HepG2 (cell line): ENCODE measurements around the gene KNG1. TPM values are rescaled to one million over a fixed set of nuclear protein-coding genes. Genes with fewer than 3 reads are reported as not detected.

Experiments
- ATF7-NPFF ChIP-seq: sonication (generic); formaldehyde crosslinking; IDR thresholded peaks from 2 replicates; pipeline ENCODE4 v1.8.1; 2023; ENCODE audit warnings: mild to moderate bottlenecking, low read depth, missing genetic modification reagents, moderate library complexity
- CREBL2 ChIP-seq: sonication (generic); formaldehyde crosslinking; IDR thresholded peaks from 2 replicates; pipeline ENCODE4 v1.8.1; 2023; ENCODE audit warnings: missing genetic modification reagents, mild to moderate bottlenecking, borderline replicate concordance
- FOXC1 ChIP-seq: sonication (generic); formaldehyde crosslinking; IDR thresholded peaks from 2 replicates; pipeline ENCODE4 v1.8.0; 2022; ENCODE audit warnings: mild to moderate bottlenecking, missing genetic modification reagents, borderline replicate concordance
- FOXJ3 ChIP-seq: sonication (generic); formaldehyde crosslinking; IDR thresholded peaks from 2 replicates; pipeline ENCODE4 v1.4.0; 2020; ENCODE audit warnings: missing genetic modification reagents, mild to moderate bottlenecking, borderline replicate concordance
- FOXO1 ChIP-seq: sonication (generic); formaldehyde crosslinking; IDR thresholded peaks from 2 replicates; pipeline ENCODE4 v1.4.0; 2020; ENCODE audit warnings: missing genetic modification reagents
- HDAC2 ChIP-seq: sonication (generic); formaldehyde crosslinking; IDR thresholded peaks from 2 replicates; pipeline ENCODE4 v1.4.0; 2020; ENCODE audit warnings: missing genetic modification reagents
- HNRNPUL1 ChIP-seq: fragments of 200-400 bp; formaldehyde crosslinking; IDR thresholded peaks from 2 replicates; pipeline ENCODE4 v1.6.1; 2017; ENCODE audit warnings: low read depth, mild to moderate bottlenecking, low read length, moderate library complexity
- KAT2B ChIP-seq: fragments of 150-350 bp; IDR thresholded peaks from 2 replicates; pipeline ENCODE4 v1.6.1; 2014; ENCODE audit warnings: low read depth, low read length, borderline replicate concordance
- RORA ChIP-seq: sonication (generic); formaldehyde crosslinking; IDR thresholded peaks from 2 replicates; pipeline ENCODE4 v1.5.0; 2020; ENCODE audit warnings: mild to moderate bottlenecking, missing genetic modification reagents, moderate library complexity
- SIX4 ChIP-seq: sonication (generic); formaldehyde crosslinking; IDR thresholded peaks from 2 replicates; pipeline ENCODE4 v1.4.0; 2020; ENCODE audit warnings: missing genetic modification reagents
- SP5 ChIP-seq: IDR thresholded peaks from 2 replicates; pipeline ENCODE4 v1.6.1; 2016; ENCODE audit warnings: low read depth, borderline replicate concordance
- ZBTB42 ChIP-seq: sonication (generic); formaldehyde crosslinking; IDR thresholded peaks from 2 replicates; pipeline ENCODE4 v1.5.0; 2020; ENCODE audit warnings: mild to moderate bottlenecking, missing genetic modification reagents
- polyA plus RNA-seq, 8 experiments: library from polyadenylated mRNA; depleted of rRNA in 3 of 8; stranded (reverse) in 7 of 8; unstranded in 1 of 8; fragments of >200 nt; fragmentation: Illumina TruSeq in 4 of 8; extraction: Trizol in 4 of 8; gene quantifications; 2 replicates each; pipeline versions ENCODE4 v1.2.1 to v1.2.3, GENCODE V29; 2011 to 2016; ENCODE audit warnings: low read depth in 4 of 8, missing spikeins in 1 of 8, mixed read lengths in 1 of 8; ENCODE audit not compliant: insufficient read depth in 1 of 8
- total RNA-seq, 5 experiments: library from RNA; depleted of rRNA; stranded (reverse); fragments of >200 nt; fragmentation: Illumina TruSeq; extraction: Trizol; gene quantifications; 2 replicates each; pipeline ENCODE4 v1.2.3, GENCODE V29; 2016; ENCODE audit warnings: low read depth in 1 of 5
- TF ChIP-seq, protein P1 (sequence below), 2 experiments: sonication (generic) in 1 of 2; formaldehyde crosslinking in 1 of 2; IDR thresholded peaks; 2 replicates each; pipeline versions ENCODE4 v1.4.0 to v1.6.1; 2016 to 2020; ENCODE audit warnings: borderline replicate concordance in 1 of 2, low read depth in 1 of 2, mild to moderate bottlenecking in 1 of 2, missing genetic modification reagents in 1 of 2
- TF ChIP-seq, protein P2 (sequence below): sonication (generic); formaldehyde crosslinking; IDR thresholded peaks from 2 replicates; pipeline ENCODE4 v1.4.0; 2020; ENCODE audit warnings: missing genetic modification reagents
- TF ChIP-seq, protein P3 (sequence below): sonication (generic); formaldehyde crosslinking; IDR thresholded peaks from 2 replicates; pipeline ENCODE4 v1.5.1; 2020; ENCODE audit warnings: missing genetic modification reagents, mild to moderate bottlenecking, borderline replicate concordance
- TF ChIP-seq, protein P4 (sequence below): IDR thresholded peaks from 2 replicates; pipeline ENCODE4 v1.6.1; 2016
- TF ChIP-seq, protein P5 (sequence below): sonication (generic); formaldehyde crosslinking; IDR thresholded peaks from 2 replicates; pipeline ENCODE4 v1.5.0; 2020; ENCODE audit warnings: mild to moderate bottlenecking, missing genetic modification reagents

Gene KNG1
- total and polyA plus RNA-seq, 2 of the 13 experiments (the other 11 are each of a cell fraction or from before 2014, with no cell fraction given): 6.5 to 7.0 TPM

DNA sequence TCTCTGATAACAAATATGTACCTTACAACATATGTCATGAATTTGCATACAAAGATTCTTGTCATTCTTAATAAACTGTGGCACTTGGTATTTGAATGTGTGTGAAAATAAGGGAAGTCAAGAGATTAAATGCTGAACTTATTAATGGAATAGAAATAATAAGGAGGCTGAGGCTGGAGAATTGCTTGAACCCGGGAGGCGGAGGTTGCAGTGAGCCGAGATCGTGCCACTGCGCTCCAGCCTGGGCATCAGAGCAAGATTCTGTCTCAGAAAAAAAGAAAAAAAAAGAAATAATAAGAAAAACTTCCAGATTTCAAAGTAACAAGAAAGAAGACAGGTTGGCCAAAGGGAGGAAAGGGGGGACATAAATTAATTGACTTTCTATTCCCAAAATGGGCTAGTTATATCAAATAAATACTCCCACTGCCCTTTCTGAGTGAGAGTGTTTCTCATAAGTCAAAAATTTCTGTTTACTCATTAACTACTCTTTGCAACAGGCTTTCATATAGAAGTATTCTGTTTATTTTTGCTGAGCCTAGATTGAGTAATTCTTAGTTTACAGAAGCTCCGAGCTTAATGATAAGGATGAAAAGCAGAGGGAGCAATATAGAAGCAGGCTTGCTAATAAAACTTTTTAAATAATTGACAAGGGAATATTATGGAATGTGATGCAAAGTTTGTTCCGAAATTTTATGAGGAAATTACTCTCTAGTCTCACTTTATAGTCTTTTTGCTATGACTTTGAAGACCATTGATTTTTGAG, 25.6 kb downstream of the KNG1 start (continued):
- TF ChIP-seq, protein P1, sequence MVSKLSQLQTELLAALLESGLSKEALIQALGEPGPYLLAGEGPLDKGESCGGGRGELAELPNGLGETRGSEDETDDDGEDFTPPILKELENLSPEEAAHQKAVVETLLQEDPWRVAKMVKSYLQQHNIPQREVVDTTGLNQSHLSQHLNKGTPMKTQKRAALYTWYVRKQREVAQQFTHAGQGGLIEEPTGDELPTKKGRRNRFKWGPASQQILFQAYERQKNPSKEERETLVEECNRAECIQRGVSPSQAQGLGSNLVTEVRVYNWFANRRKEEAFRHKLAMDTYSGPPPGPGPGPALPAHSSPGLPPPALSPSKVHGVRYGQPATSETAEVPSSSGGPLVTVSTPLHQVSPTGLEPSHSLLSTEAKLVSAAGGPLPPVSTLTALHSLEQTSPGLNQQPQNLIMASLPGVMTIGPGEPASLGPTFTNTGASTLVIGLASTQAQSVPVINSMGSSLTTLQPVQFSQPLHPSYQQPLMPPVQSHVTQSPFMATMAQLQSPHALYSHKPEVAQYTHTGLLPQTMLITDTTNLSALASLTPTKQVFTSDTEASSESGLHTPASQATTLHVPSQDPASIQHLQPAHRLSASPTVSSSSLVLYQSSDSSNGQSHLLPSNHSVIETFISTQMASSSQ (IDR thresholded peaks at IDR 0.05; ENCODE audit: low read depth): peak; percentile 92
- TF ChIP-seq, protein P1 (CRISPR knock-in tag; IDR thresholded peaks at IDR 0.05; ENCODE audit: borderline replicate concordance): peak; percentile 93; the same call in 1 of the 2 replicates
- TF ChIP-seq, protein P2, sequence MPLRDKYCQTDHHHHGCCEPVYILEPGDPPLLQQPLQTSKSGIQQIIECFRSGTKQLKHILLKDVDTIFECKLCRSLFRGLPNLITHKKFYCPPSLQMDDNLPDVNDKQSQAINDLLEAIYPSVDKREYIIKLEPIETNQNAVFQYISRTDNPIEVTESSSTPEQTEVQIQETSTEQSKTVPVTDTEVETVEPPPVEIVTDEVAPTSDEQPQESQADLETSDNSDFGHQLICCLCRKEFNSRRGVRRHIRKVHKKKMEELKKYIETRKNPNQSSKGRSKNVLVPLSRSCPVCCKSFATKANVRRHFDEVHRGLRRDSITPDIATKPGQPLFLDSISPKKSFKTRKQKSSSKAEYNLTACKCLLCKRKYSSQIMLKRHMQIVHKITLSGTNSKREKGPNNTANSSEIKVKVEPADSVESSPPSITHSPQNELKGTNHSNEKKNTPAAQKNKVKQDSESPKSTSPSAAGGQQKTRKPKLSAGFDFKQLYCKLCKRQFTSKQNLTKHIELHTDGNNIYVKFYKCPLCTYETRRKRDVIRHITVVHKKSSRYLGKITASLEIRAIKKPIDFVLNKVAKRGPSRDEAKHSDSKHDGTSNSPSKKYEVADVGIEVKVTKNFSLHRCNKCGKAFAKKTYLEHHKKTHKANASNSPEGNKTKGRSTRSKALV (CRISPR knock-in tag): no peak
- TF ChIP-seq, protein P3, sequence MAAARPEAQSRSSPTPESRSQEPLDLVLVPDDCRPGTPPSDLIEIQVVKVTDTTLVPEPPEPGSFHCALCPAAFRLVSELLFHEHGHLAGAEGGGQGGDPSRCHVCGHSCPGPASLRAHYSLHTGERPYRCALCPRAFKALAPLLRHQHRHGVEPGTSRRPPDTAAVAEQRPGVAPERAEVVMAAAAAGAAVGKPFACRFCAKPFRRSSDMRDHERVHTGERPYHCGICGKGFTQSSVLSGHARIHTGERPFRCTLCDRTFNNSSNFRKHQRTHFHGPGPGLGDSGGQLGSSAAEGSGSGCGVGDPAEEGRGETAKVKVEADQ (CRISPR knock-in tag): no peak
- TF ChIP-seq KAT2B (no peak), CREBL2 (CRISPR knock-in tag) (no peak), FOXC1 (CRISPR knock-in tag) (no peak), RORA (CRISPR knock-in tag) (no peak), FOXJ3 (peak; percentile 84; the same call in 1 of the 2 replicates), SP5 (CRISPR knock-in tag) (no peak), ZBTB42 (CRISPR knock-in tag) (no peak), FOXO1 (peak; percentile 25; the same call in 1 of the 2 replicates), ATF7-NPFF (CRISPR knock-in tag) (no peak), SIX4 (CRISPR knock-in tag) (no peak), HDAC2 (CRISPR knock-in tag) (peak; percentile 56; the same call in 1 of the 2 replicates), HNRNPUL1 (peak; percentile 71; the same call in 1 of the 2 replicates)
- TF ChIP-seq, protein P4, sequence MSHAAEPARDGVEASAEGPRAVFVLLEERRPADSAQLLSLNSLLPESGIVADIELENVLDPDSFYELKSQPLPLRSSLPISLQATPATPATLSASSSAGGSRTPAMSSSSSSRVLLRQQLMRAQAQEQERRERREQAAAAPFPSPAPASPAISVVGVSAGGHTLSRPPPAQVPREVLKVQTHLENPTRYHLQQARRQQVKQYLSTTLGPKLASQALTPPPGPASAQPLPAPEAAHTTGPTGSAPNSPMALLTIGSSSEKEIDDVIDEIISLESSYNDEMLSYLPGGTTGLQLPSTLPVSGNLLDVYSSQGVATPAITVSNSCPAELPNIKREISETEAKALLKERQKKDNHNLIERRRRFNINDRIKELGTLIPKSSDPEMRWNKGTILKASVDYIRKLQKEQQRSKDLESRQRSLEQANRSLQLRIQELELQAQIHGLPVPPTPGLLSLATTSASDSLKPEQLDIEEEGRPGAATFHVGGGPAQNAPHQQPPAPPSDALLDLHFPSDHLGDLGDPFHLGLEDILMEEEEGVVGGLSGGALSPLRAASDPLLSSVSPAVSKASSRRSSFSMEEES (CRISPR knock-in tag): peak; percentile 28; the same call in 1 of the 2 replicates
- TF ChIP-seq, protein P5, sequence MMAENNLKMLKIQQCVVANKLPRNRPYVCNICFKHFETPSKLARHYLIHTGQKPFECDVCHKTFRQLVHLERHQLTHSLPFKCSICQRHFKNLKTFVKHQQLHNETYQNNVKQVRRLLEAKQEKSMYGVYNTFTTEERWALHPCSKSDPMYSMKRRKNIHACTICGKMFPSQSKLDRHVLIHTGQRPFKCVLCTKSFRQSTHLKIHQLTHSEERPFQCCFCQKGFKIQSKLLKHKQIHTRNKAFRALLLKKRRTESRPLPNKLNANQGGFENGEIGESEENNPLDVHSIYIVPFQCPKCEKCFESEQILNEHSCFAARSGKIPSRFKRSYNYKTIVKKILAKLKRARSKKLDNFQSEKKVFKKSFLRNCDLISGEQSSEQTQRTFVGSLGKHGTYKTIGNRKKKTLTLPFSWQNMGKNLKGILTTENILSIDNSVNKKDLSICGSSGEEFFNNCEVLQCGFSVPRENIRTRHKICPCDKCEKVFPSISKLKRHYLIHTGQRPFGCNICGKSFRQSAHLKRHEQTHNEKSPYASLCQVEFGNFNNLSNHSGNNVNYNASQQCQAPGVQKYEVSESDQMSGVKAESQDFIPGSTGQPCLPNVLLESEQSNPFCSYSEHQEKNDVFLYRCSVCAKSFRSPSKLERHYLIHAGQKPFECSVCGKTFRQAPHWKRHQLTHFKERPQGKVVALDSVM: peak; percentile 69
